Natural killer cell (primary cell): ENCODE data around the gene WWC1. TPM values are rescaled to one million over a fixed set of nuclear protein-coding genes. Genes with fewer than 3 reads are reported as not detected.

ENCODE experiments used
- ATAC-seq, 3 donors: fragments of 150-1000 bp in 2 of 3; fragments of 200-7000 bp in 1 of 3; cut with Tn5 transposase; 1 replicate in 1 of 3; 2 replicates in 2 of 3; pipeline ENCODE4 v1.10.0; 2021; ENCODE audit warnings: mild to moderate bottlenecking in 2 of 3, moderate library complexity in 2 of 3
- DNase-seq, 2 donors: peaks; one replicate each; pipeline versions ENCODE4 v3.0.0 to v3.0.0-alpha.2; 2013 to 2021; ENCODE audit warnings: mixed read lengths in 1 of 2
- H3K27ac ChIP-seq: one replicate; pipeline ENCODE4 v1.5.1; 2013; ENCODE audit warnings: mild to moderate bottlenecking, low read length
- H3K27me3 ChIP-seq: one replicate; pipeline ENCODE4 v1.6.1; 2013; ENCODE audit warnings: low read length; ENCODE audit not compliant: control insufficient read depth, insufficient read depth
- H3K36me3 ChIP-seq: one replicate; pipeline ENCODE4 v1.6.1; 2013; ENCODE audit warnings: low read length; ENCODE audit not compliant: control insufficient read depth, insufficient read depth
- H3K4me1 ChIP-seq: one replicate; pipeline ENCODE4 v1.6.1; 2013; ENCODE audit warnings: low read length; ENCODE audit not compliant: control insufficient read depth, insufficient read depth
- H3K4me3 ChIP-seq: one replicate; pipeline ENCODE4 v1.5.1; 2013; ENCODE audit warnings: low read length
- H3K9me3 ChIP-seq: one replicate; pipeline ENCODE4 v1.6.1; 2013; ENCODE audit warnings: low read length; ENCODE audit not compliant: control insufficient read depth, insufficient read depth
- H3K27ac Mint-ChIP-seq, 2 donors: one replicate each; pipeline ENCODE4 v1.8.0; 2022; ENCODE audit warnings: mild to moderate bottlenecking in 2 of 2, mixed read lengths in 2 of 2, moderate library complexity in 1 of 2
- H3K27me3 Mint-ChIP-seq, 2 donors: one replicate each; pipeline ENCODE4 v1.8.0; 2022; ENCODE audit warnings: low read depth in 2 of 2, mixed read lengths in 2 of 2
- H3K36me3 Mint-ChIP-seq: one replicate; pipeline ENCODE4 v1.8.0; 2022; ENCODE audit warnings: mixed read lengths
- H3K4me1 Mint-ChIP-seq, 2 donors: one replicate each; pipeline ENCODE4 v1.8.0; 2022; ENCODE audit warnings: mixed read lengths in 2 of 2
- H3K4me3 Mint-ChIP-seq: one replicate; pipeline ENCODE4 v1.8.0; 2022; ENCODE audit warnings: mild to moderate bottlenecking, moderate library complexity, mixed read lengths
- H3K9me3 Mint-ChIP-seq, 2 donors: one replicate each; pipeline ENCODE4 v1.8.0; 2022; ENCODE audit warnings: mixed read lengths in 2 of 2
- WGBS: methylation state at CpG from one replicate; pipeline ENCODE4 v1.1.7; 2013; ENCODE audit warnings: missing lambda C conversion rate; ENCODE audit not compliant: insufficient coverage; 5-methylcytosine and 5-hydroxymethylcytosine counted together
- intact Hi-C: fragments of 100-400 bp; cut with micrococcal nuclease; formaldehyde crosslinking; loops from one replicate; pipeline ENCODE4 v1.14.2; 2022
- total RNA-seq, 4 donors: library from RNA; stranded (reverse); fragments of 120-200 nt in 1 of 4; gene quantifications; one replicate each; pipeline versions ENCODE4 v1.2.3 to v1.2.4, GENCODE V29; 2013 to 2022
- TF ChIP-seq, protein P1 (sequence below): fragments of 200-600 bp; IDR thresholded peaks from one replicate; pipeline ENCODE4 v1.8.0; 2022; ENCODE audit warnings: antibody characterized with exemption

The WWC1 gene
- total RNA-seq, 3 donors from 2014 or later (not counting 1 experiment from before 2014, with no cell fraction given): 0.42 to 0.66 (median 0.53) TPM

DNA sequence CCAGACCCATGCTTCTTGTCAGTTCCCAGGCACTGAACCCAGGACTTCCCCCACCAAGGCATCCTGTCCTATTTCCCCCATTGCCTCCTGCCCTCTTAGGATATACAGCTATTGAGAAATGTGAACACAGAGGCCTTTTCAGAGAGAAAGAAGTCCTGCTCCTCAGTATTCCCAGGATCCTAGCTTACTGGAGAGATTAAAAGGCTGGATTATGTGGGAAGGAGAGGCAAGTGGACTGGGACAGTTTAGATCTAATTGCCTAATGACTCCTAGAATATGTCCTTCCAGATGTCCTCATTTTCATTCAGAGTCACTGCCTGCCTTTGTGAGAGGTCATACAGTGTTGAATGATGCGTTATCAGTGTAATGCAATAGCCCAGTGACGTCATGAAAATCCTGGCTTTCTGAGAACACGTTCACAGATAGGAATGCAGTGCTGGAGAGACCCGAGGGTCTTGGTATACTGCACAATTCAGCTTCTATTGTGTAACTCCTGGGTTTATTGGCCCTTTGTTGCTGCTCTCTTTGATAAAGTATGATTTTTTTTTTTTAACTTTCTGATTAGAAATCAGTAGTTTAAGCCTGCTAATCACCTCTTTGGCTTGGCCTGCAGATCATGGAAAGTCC is 26.2 kb downstream of the WWC1 start:
- ATAC-seq: no peak
- H3K9me3 Mint-ChIP-seq: no peaks in the 10 kb centered on the region
- Histone ChIP-seq H3K9me3 (no peaks in the 10 kb centered on the region), H3K27me3 (no peaks in the 10 kb centered on the region), H3K4me1 (no peaks in the 10 kb centered on the region), H3K4me3 (no peak overlapping the region), H3K27ac (no peak overlapping the region), H3K36me3 (no peaks in the 10 kb centered on the region)
- intact Hi-C loops: no loop called here
- DNase-seq: no peak
- H3K27ac Mint-ChIP-seq: no peak overlapping the region
- no peak overlapping the region for H3K4me3 Mint-ChIP-seq
- WGBS: 78% methylated on average over 4 of the region's 4 CpGs
- peaks cover 0 to 4% of the 10 kb centered on the region in 2 donors for H3K27me3 Mint-ChIP-seq
- no peaks in the 10 kb centered on the region for H3K4me1 Mint-ChIP-seq
- TF ChIP-seq, protein P1, sequence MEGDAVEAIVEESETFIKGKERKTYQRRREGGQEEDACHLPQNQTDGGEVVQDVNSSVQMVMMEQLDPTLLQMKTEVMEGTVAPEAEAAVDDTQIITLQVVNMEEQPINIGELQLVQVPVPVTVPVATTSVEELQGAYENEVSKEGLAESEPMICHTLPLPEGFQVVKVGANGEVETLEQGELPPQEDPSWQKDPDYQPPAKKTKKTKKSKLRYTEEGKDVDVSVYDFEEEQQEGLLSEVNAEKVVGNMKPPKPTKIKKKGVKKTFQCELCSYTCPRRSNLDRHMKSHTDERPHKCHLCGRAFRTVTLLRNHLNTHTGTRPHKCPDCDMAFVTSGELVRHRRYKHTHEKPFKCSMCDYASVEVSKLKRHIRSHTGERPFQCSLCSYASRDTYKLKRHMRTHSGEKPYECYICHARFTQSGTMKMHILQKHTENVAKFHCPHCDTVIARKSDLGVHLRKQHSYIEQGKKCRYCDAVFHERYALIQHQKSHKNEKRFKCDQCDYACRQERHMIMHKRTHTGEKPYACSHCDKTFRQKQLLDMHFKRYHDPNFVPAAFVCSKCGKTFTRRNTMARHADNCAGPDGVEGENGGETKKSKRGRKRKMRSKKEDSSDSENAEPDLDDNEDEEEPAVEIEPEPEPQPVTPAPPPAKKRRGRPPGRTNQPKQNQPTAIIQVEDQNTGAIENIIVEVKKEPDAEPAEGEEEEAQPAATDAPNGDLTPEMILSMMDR: no peak
- no peaks in the 10 kb centered on the region for H3K36me3 Mint-ChIP-seq

DNA sequence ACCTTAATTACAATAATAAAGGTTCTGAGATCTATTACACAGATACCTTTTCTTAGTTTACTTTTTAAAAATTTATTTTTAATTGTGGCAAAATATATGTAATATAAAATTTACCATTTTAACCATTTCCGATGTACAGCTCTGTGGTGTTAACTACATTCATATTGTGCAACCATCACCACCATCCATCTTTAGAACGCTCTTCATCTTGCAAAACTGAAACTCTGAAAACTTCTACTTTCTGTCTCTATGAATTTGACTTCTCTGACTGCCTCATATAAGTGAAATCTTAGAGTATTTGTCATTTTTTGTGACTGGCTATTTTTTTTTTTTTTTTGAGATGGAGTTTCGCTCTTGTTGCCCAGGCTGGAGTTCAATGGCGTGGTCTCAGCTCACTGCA is 26.8 kb downstream of the WWC1 start:
- TF ChIP-seq, protein P1: no peak
- Histone ChIP-seq H3K4me1 (no peaks in the 10 kb centered on the region), H3K27ac (no peak overlapping the region), H3K9me3 (no peaks in the 10 kb centered on the region), H3K36me3 (no peaks in the 10 kb centered on the region), H3K27me3 (no peaks in the 10 kb centered on the region), H3K4me3 (no peak overlapping the region)
- Mint-ChIP-seq H3K4me1 (no peaks in the 10 kb centered on the region), H3K9me3 (no peaks in the 10 kb centered on the region), H3K27ac (no peak overlapping the region), H3K4me3 (no peak overlapping the region), H3K36me3 (no peaks in the 10 kb centered on the region), H3K27me3 (peaks cover 2 to 4% of the 10 kb centered on the region in 2 donors)
- ATAC-seq (no peak), DNase-seq (no peak)
- 78% methylated on average over 4 of the region's 4 CpGs for WGBS
- intact Hi-C loops: no loop called here

DNA sequence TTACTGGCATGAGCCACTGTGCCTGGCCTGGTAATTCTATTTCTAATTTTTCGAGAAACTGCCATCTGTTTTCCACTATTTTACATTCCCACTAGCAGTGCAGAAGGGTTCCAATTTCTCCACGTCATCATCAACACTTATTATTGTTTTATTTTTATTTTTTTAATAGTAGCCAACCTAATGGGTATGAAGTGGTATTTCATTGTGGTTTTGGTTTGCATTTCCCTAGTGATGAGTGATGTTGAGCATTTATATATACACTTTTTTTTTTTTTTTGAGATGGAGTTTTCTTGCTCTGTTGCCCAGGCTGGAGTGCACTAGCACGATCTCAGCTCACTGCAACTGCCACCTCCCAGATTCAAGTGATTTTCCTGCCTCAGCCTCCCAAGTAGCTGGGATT is 28.3 kb downstream of the WWC1 start:
- H3K4me1 Mint-ChIP-seq: no peaks in the 10 kb centered on the region
- Histone ChIP-seq H3K4me1 (no peaks in the 10 kb centered on the region), H3K27ac (no peak overlapping the region), H3K9me3 (no peaks in the 10 kb centered on the region), H3K36me3 (no peaks in the 10 kb centered on the region), H3K4me3 (no peak overlapping the region), H3K27me3 (no peaks in the 10 kb centered on the region)
- no peaks in the 10 kb centered on the region for H3K36me3 Mint-ChIP-seq
- DNase-seq (no peak), ATAC-seq (no peak)
- no peak overlapping the region for H3K4me3 Mint-ChIP-seq
- H3K27me3 Mint-ChIP-seq: peaks cover 4 to 9% of the 10 kb centered on the region in 2 donors
- TF ChIP-seq, protein P1: no peak
- WGBS: 94% methylated on average over 2 of the region's 3 CpGs
- no peak overlapping the region for H3K27ac Mint-ChIP-seq
- no peaks in the 10 kb centered on the region for H3K9me3 Mint-ChIP-seq
- intact Hi-C loops: no loop called here

DNA sequence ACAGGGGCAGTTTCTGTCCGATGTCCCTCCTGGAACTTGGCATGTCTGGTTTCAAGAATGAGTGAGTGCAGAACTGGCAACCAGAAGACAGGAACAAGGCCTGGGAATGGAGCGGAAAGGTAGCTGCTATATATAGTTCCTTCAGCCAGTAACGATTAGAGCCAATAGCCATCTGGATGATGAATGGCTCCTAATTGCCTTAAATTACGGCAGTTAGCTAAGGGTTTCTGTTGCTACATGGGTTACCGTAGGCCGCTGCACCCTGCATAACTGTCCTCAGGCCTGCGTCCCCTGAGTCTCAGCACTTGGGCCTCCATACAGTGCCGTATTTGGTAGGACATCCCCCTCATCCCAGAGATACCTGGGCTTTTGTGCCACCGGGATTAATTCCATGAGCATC is 29.4 kb downstream of the WWC1 start:
- intact Hi-C loops: no loop called here
- H3K4me3 ChIP-seq: no peak overlapping the region
- H3K4me1 ChIP-seq: no peaks in the 10 kb centered on the region
- Mint-ChIP-seq H3K4me3 (no peak overlapping the region), H3K36me3 (no peaks in the 10 kb centered on the region), H3K4me1 (no peaks in the 10 kb centered on the region), H3K9me3 (no peaks in the 10 kb centered on the region), H3K27ac (no peak overlapping the region), H3K27me3 (peaks cover 0 to 11% of the 10 kb centered on the region in 2 donors)
- H3K27ac ChIP-seq: no peak overlapping the region
- DNase-seq (no peak), ATAC-seq (no peak)
- TF ChIP-seq, protein P1: no peak
- H3K27me3 ChIP-seq: no peaks in the 10 kb centered on the region
- no peaks in the 10 kb centered on the region for H3K36me3 ChIP-seq
- WGBS: 91% methylated on average over 8 of the region's 9 CpGs
- H3K9me3 ChIP-seq: no peaks in the 10 kb centered on the region
